Raji (cell line): ENCODE data around the gene ATP11A.

ENCODE experiments used
- POLR2A ChIP-seq: IDR thresholded peaks from 2 replicates; pipeline ENCODE4 v1.6.1; 2011; ENCODE audit warnings: low read depth, low read length, control low read depth; ENCODE audit not compliant: insufficient read depth

The ATP11A gene

DNA sequence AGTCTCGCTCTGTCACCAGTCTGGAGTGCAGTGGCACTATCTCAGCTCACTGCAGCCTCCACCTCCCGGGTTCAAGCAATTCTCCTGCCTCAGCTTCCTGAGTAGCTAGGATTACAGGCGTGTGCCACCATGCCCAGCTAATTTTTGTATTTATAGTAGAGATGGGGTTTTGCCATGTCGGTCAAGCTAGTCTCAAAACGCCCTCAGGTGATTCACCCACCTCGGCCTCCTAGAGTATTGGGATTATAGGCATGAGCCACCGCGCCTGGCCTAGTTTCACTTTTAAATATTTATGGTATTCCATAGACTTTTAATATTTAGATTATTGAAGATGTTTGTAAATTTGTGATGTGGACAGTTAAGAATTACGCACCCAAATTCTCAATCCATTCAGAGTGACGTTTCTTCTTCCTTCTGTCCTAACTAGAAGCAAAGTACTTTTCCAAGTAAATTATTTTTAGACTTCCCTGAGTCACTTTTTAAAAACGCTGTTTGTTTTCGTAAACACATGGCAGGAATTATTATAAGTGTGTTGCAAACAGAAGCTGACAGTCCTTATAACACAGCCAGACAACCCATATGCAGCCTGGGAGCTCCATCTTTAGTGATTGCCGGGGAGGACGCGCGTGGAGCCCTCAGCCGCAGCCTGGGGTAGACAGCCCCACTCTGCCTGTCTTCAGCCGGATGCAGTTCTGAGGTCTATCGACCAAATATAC, 131.7 kb downstream of the ATP11A start:
- no peak for TF ChIP-seq POLR2A

DNA sequence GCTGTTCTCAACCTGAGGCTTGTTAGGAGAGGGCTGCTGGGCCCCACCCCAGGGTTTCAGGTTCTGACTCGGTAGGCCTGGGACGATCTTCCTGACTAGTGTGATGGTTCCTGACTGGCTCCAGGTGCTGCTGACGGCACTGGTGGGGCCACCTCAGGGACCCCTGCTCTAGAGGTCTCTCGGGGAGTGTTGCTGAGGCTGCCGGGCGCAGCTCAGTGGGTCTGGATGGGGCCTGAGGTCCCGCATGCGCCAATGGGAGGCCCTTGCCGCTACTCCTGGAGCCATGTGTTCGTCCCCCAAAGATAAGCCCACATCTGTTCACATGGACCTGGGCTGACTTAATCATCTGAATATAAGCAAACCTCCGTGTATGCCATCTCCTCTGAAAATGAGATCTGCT, 133.0 kb downstream of the ATP11A start:
- TF ChIP-seq POLR2A = no peak

DNA sequence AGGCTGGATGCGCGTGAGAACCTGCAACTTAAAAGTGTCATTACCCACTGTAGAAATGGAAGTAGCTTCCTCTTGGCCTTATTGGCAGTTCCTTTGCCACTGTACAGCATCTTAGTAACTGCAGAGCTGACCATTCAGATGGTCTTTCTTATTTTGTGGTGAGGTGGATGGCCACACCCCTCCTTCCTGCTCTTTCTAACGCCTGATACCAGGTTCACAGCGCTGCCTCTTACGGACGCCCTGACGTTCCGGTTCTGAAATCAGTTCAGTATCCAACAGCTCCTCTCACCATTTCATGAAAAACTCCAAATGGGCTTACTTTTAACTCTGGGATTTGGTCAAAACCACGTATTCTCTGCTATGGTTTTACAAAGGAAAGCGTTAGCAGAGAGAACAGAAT, 134.6 kb downstream of the ATP11A start:
- TF ChIP-seq POLR2A = no peak

DNA sequence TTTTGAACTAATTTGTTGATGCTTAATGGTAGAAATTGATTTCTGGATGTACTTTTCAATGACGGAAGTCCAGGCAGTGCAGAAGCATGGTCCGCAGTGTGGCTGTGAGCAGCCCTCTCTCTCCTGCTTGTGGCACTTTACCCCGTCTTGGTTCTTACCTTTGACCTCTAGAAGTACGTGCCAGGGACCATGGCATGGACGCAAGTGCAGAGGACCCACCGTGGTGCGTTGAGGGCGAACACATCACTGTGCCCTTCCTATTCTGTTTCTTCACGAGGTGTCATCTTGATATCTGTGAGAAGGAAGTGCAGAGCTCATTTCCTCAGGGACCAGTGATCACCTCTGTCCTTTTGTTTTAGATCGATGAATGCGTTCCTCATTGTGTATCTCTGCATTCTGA, 135.2 kb downstream of the ATP11A start:
- no peak for TF ChIP-seq POLR2A

DNA sequence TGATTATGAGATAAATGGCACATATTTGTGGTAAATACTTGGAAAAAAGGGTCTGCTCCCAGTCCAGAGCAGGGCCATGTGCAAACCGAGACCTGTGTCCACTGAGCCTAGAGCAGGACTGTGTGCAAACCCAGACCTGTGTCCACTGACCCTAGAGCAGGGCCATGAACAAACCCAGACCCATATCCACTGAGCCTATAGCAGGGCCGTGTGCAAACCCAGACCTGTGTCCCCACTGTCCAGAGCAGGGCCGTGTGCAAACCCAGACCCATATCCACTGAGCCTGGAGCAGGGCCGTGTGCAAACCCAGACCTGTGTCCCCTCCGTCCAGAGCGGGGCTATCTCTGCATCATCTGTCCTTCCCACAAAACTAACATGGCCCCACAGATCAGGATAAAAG, 136.0 kb downstream of the ATP11A start:
- TF ChIP-seq POLR2A = no peak

DNA sequence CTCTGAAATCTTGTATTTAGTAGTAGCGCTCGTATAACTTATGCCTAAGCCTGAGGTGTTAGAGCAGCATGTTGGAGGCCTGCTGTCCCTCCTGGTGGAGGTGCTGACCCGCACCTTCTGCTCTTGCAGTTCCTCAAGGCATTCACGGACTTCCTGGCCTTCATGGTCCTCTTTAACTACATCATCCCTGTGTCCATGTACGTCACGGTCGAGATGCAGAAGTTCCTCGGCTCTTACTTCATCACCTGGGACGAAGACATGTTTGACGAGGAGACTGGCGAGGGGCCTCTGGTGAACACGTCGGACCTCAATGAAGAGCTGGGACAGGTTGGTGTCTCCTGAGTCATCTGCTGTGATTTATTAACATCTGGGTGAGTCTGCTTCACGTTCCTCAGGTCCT, 136.7 kb downstream of the ATP11A start:
- TF ChIP-seq POLR2A = no peak

DNA sequence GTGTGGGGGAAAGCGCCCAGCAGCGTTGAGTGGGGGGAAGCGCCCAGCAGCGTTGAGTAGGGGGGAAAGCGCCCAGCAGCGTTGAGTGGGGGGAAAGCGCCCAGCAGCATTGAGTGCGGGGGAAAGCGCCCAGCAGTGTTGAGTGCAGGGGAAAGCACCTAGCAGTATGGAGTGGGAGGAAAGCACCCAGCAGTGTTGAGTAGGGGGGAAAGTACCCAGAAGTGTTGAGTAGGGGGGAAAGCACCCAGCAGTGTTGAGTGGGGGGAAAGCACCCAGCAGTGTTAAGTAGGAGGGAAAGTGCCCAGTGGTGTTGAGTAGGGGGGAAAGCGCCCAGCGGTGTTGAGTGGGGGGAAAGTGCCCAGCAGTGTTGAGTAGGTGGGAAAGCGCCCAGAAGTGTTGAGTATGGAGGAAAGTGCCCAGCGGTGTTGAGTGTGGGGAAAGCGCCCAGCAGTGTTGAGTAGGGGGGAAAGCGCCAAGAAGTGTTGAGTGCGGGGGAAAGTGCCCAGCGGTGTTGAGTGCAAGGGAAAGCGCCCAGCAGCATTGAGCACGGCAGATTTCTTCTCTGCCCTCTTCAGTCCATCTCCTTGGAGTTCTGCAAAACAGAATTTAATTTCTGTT, 138.4 kb downstream of the ATP11A start:
- TF ChIP-seq POLR2A = no peak

DNA sequence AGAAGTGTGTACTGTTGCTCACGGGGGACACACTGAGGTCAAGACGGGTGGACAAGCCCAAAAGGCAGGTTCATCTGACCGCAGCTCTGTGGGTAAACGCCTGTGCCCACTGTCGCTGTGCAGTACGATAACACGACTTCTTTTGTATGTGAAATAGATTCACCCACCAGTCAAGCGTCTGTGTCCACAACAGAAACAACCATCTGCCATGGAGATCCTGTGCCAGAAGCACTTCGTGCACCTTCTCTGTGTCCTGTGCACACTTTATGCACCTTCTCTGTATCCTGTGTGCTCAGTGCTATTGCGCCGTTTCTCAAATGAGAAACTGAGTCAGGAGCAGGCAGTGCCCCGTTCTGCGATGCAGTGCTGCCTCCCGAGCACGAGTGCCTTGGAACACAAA, 138.9 kb downstream of the ATP11A start:
- TF ChIP-seq POLR2A = no peak

DNA sequence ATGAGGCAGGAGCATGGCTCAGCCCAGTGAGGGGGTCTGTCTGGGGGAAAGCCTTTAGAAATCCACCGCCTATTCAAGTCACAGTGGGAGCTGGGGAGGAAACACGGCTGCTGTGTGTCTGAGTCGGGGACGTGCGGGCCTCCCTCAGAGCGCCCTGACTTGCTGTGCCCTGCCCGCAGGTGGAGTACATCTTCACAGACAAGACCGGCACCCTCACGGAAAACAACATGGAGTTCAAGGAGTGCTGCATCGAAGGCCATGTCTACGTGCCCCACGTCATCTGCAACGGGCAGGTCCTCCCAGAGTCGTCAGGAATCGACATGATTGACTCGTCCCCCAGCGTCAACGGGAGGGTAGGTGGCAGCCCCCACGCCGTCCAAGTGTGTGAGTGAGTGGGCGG, 141.4 kb downstream of the ATP11A start:
- TF ChIP-seq POLR2A = no peak

DNA sequence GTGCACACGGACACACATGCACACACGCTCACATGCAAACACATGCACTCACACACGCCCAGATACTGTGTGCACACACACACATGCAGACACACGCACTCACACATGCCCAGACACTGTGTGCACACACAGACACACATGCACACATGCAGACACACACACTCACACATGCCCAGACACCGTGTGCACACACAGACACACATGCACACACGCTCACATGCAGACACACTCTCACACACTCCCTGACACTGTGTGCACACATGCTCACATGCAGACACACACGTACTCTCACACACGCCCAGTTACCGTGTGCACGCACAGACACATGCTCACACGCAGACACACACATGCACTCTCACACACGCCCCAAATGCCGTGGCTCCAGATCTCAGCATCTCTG, 142.0 kb downstream of the ATP11A start:
- no peak for TF ChIP-seq POLR2A

DNA sequence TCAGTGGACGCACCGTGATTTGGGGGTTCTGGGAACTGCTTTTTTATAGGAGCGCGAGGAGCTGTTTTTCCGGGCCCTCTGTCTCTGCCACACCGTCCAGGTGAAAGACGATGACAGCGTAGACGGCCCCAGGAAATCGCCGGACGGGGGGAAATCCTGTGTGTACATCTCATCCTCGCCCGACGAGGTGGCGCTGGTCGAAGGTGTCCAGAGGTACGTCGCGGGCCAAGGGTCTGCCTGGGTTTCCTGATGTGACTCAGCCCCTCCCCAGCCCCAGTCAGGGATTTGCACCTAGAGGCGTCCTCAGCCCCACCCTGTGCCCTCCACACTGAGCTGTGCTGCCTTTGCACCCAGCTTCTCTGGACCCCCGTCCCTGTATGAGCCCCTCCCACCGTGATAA, 143.0 kb downstream of the ATP11A start:
- no peak for TF ChIP-seq POLR2A

DNA sequence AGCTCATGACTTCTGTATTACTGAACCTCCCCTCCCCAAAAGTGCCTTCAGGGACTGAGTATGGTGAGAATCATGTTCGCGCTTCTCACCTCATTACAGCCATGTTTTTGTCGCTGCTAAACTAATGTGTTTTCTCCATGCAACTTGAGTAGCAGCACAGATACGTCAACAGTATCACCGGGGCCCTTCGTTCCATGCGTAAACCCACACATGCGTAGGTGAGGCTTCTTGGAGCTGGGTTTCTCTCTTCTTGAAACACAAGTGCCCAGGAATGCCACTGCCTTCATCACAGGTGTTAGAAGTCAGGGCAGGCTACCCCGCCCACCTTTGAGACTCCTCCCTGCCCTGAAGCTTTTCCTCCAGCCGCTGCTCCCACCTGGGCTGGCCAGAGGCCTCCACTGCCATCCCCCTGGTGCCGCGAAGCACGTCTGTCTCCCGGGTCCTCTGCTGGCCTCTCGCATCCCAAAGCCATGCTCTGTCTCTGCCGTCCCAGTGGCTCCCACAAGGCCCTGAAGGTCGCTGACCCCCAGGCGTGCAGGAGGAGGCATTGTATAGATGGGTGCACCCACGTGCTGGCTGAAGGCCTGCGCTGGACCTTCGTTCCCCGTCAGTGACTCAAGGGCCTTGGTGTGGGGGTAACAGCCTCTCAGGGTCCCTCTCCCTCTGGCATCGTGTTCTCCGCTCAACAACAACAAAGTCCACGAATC, 143.9 kb downstream of the ATP11A start:
- TF ChIP-seq POLR2A = no peak

DNA sequence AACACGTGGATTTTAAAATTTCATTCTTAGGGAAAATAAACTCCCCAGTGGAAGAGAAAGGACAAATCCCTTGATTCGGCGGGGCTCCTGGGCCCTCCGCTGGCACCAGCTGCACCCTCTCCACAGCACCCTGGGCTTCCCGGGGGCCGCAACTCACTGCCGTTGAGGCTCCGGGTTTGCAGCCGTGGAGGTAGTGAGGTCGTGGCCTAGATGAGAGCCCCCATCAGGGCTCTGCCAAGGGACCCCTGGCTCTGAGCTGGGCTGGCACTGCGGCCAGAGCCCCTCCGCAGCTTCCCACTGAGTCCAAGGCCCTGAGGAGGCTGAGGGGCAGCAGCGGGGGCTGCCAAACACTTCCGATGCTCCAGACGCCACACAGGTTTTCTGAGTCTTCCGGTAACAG, 145.5 kb downstream of the ATP11A start:
- TF ChIP-seq POLR2A = no peak

DNA sequence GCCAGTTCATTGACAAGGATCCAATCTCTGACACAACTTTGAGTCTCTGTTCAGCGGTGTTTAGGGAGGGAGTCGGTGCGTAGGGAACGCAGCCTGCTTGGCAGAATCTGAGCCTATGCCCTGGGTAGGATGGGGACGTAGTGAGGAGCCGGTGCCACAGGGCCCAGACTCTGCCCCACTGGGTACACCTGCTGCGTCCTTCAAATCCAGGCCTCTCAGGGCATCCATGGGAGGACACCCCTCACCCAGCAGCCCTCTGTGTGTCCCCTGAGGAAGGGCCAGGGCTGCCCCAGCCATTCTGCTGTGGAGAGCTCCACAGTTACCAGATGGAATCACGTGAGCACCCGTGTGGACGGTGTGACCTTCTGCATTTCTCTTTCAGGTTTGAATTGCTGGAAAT, 146.0 kb downstream of the ATP11A start:
- TF ChIP-seq POLR2A = no peak

DNA sequence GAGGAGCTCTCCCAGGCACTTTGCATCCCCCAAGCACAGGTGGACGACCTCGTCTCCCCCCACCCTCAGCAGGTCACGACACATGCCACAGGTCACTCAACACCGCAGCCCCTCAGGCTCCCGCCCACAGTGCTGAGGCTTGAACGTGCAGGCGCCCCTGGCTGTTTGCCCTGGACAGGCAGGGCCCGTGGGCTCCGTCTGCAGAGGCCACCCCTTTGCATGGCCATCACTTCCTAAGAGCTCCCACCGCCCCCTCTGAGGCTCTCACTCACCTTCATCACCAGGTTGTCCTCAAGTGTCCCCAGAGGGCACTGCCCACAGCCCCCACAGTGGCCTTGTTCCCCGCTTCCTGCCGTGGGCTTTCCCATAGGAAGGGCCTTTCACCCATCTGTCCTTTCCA, 147.1 kb downstream of the ATP11A start:
- TF ChIP-seq POLR2A = no peak

DNA sequence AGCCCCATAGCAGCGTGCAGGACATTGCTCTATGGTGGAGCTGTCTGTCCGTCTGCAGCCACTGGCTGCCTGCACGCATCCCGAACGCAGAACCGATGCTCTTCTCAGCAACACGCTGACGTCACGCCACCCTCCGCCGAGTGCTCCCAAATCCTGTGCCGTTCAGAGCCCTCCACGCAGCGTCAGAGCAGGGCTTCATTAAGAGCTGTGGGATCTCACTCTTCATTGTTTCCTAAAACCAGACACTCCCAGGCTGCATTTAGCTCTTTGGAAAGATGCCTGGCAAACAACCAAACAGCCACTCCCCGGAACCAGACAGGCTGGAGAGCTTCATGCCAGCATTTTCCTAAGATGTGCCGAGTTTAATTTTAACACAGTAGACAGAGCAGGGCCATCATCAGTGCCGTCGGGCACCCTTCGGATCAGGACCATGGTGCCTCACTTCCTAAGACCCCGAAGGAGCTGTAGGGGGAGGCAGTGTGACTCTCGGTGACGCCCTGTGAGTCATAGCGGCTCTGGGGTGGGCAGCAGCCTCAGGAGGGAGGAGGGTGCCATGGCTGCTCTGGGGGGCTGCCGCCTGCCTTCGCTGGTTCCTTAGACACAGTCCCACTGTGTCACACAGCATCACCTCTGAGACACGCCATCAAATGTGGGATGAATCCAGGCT, 147.7 kb downstream of the ATP11A start:
- TF ChIP-seq POLR2A = no peak
